Activated CD8-positive, alpha-beta T cell treated with anti-CD3 and anti-CD28 coated beads for 36 hours (primary cell): ENCODE results near the gene GPC6. TPM values are rescaled to one million over a fixed set of nuclear protein-coding genes. Genes with fewer than 3 reads are reported as not detected.

Source experiments
- ATAC-seq: fragments of 200-7000 bp; cut with Tn5 transposase; one replicate; pipeline ENCODE4 v1.10.0; 2021; ENCODE audit warnings: mild to moderate bottlenecking, moderate library complexity
- CTCF ChIA-PET: fragments of 350-600 bp; sonication (Branson Sonifier 250); formaldehyde crosslinking; loops from one replicate; lab custom pipeline; 2021; ENCODE audit warnings: antibody characterized with exemption; lab: Charles Lee
- POLR2A ChIA-PET: fragments of 350-600 bp; sonication (Branson Sonifier 250); formaldehyde crosslinking; loops from one replicate; lab custom pipeline; 2021; ENCODE audit warnings: antibody characterized with exemption; lab: Charles Lee
- DNase-seq: peaks from one replicate; pipeline ENCODE4 v3.0.0-alpha.2; 2020
- H3K27ac Mint-ChIP-seq: one replicate; pipeline ENCODE4 v1.8.0; 2021; ENCODE audit warnings: mild to moderate bottlenecking, mixed read lengths
- H3K27me3 Mint-ChIP-seq: one replicate; pipeline ENCODE4 v1.8.0; 2021; ENCODE audit warnings: mixed read lengths
- H3K36me3 Mint-ChIP-seq: one replicate; pipeline ENCODE4 v1.8.0; 2021; ENCODE audit warnings: low read depth, mixed read lengths
- H3K4me1 Mint-ChIP-seq: one replicate; pipeline ENCODE4 v1.8.0; 2021; ENCODE audit warnings: low read depth, mixed read lengths
- H3K4me3 Mint-ChIP-seq: one replicate; pipeline ENCODE4 v1.8.0; 2021; ENCODE audit warnings: mild to moderate bottlenecking, moderate library complexity, mixed read lengths
- H3K9me3 Mint-ChIP-seq: one replicate; pipeline ENCODE4 v1.8.0; 2021; ENCODE audit warnings: mixed read lengths
- intact Hi-C: fragments of 100-400 bp; cut with micrococcal nuclease; formaldehyde crosslinking; loops from one replicate; pipeline ENCODE4 v1.10.0; 2022
- total RNA-seq, 2 experiments: library from RNA; stranded (reverse); gene quantifications; one replicate each; pipeline ENCODE4 v1.2.3, GENCODE V29; 2021
- TF ChIP-seq, protein P1 (sequence below): fragments of 200-600 bp; IDR thresholded peaks from one replicate; pipeline ENCODE4 v1.8.0; 2022; ENCODE audit warnings: antibody characterized with exemption, mild to moderate bottlenecking

The GPC6 gene
- total RNA-seq, 2 experiments from 2014 or later: not detected

GRCh38 chr13:93810264-93810663, 583.7 kb downstream of the GPC6 start:
- no peak for DNase-seq
- Mint-ChIP-seq H3K36me3 (no peaks in the 10 kb centered on the region), H3K4me1 (no peaks in the 10 kb centered on the region), H3K4me3 (no peak overlapping the region), H3K27ac (no peak overlapping the region), H3K9me3 (no peaks in the 10 kb centered on the region), H3K27me3 (peaks cover 12% of the 10 kb centered on the region)
- TF ChIP-seq, protein P1, sequence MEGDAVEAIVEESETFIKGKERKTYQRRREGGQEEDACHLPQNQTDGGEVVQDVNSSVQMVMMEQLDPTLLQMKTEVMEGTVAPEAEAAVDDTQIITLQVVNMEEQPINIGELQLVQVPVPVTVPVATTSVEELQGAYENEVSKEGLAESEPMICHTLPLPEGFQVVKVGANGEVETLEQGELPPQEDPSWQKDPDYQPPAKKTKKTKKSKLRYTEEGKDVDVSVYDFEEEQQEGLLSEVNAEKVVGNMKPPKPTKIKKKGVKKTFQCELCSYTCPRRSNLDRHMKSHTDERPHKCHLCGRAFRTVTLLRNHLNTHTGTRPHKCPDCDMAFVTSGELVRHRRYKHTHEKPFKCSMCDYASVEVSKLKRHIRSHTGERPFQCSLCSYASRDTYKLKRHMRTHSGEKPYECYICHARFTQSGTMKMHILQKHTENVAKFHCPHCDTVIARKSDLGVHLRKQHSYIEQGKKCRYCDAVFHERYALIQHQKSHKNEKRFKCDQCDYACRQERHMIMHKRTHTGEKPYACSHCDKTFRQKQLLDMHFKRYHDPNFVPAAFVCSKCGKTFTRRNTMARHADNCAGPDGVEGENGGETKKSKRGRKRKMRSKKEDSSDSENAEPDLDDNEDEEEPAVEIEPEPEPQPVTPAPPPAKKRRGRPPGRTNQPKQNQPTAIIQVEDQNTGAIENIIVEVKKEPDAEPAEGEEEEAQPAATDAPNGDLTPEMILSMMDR: no peak
- no peak for ATAC-seq
- ChIA-PET CTCF (no interaction called here), POLR2A (no interaction called here)
- intact Hi-C loops: no loop called here

- ChIA-PET POLR2A (no interaction called here), CTCF (no interaction called here)
- TF ChIP-seq, protein P1: no peak
- H3K4me1 Mint-ChIP-seq: no peaks in the 10 kb centered on the region
- no peaks in the 10 kb centered on the region for H3K36me3 Mint-ChIP-seq
- ATAC-seq (no peak), DNase-seq (no peak)
- H3K9me3 Mint-ChIP-seq: no peaks in the 10 kb centered on the region
- no peak overlapping the region for H3K4me3 Mint-ChIP-seq
- H3K27me3 Mint-ChIP-seq: peaks cover 12% of the 10 kb centered on the region
- H3K27ac Mint-ChIP-seq: no peak overlapping the region
- intact Hi-C loops: no loop called here
These were observed 584.6 kb downstream of the GPC6 start for GRCh38 chr13:93811071-93811737.

- Mint-ChIP-seq H3K9me3 (no peaks in the 10 kb centered on the region), H3K4me1 (no peaks in the 10 kb centered on the region), H3K27me3 (peaks cover 12% of the 10 kb centered on the region), H3K27ac (no peak overlapping the region), H3K36me3 (no peaks in the 10 kb centered on the region), H3K4me3 (no peak overlapping the region)
- CTCF ChIA-PET: no interaction called here
- ATAC-seq (no peak), DNase-seq (no peak)
- TF ChIP-seq, protein P1: no peak
- POLR2A ChIA-PET: no interaction called here
- intact Hi-C loops: no loop called here
These were observed 585.1 kb downstream of the GPC6 start for GRCh38 chr13:93811738-93812112.

DNA sequence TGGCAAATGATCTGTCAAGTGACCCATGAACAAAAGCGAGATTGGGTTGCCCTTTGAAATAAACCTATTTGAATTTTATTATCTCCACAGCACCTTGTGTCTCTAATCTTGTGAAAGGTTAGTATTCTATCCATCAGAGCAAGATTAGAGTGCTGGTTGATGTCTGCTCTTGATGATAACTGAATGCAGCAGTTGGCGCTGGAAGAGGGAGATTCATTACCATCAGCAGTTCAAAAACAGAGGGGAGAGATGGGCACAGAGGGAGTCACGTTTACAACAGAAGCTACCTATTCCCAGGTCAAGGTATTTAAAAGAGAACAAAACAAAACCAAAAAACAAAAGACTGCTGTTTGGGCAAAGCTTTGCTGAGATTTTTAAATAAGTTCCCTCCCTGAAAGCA, 588.1 kb downstream of the GPC6 start:
- H3K27ac Mint-ChIP-seq: no peak overlapping the region
- DNase-seq (no peak), ATAC-seq (no peak)
- H3K27me3 Mint-ChIP-seq: peaks cover 12% of the 10 kb centered on the region
- intact Hi-C loops: no loop called here
- POLR2A ChIA-PET: no interaction called here
- H3K4me3 Mint-ChIP-seq: no peak overlapping the region
- no peaks in the 10 kb centered on the region for H3K4me1 Mint-ChIP-seq
- no peaks in the 10 kb centered on the region for H3K9me3 Mint-ChIP-seq
- TF ChIP-seq, protein P1: no peak
- CTCF ChIA-PET: no interaction called here
- no peaks in the 10 kb centered on the region for H3K36me3 Mint-ChIP-seq

DNA sequence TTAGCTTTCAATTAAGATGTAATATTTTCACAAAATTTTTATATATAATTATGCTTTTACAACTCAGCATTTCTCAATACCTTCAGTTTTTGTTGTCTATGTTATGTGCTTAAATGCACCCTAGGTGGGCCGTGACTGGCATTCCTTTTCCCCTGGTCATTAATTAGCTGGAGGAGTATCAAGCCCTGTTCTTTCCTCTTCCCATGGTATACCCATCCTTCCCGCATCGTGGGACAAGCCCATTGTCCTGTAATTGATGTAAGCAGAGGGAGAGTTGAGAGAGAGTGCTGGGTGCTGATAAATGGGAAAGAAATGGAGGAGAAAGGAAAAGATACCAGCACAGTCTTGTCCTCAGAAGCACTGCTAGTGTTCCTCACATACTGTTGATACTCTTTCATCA, 591.7 kb downstream of the GPC6 start:
- TF ChIP-seq, protein P1: no peak
- intact Hi-C loops: no loop called here
- no peak overlapping the region for H3K4me3 Mint-ChIP-seq
- ATAC-seq: no peak
- CTCF ChIA-PET: no interaction called here
- no peak overlapping the region for H3K27ac Mint-ChIP-seq
- no peak for DNase-seq
- H3K4me1 Mint-ChIP-seq: no peaks in the 10 kb centered on the region
- H3K36me3 Mint-ChIP-seq: no peaks in the 10 kb centered on the region
- H3K27me3 Mint-ChIP-seq: peaks cover 5% of the 10 kb centered on the region
- POLR2A ChIA-PET: no interaction called here
- H3K9me3 Mint-ChIP-seq: no peaks in the 10 kb centered on the region
